PC-3 (cell line): ENCODE data around the gene NARS2.

ENCODE experiments used
- CTCF ChIP-seq: fragments of 300-600 bp; sonication (generic); conservative IDR thresholded peaks from 2 replicates; pipeline ENCODE4 v1.5.1; 2017; ENCODE audit warnings: antibody characterized with exemption, low read depth, mild to moderate bottlenecking, low read length
- EZH2 ChIP-seq: fragments of 300-600 bp; sonication (generic); IDR thresholded peaks from one replicate; pipeline ENCODE4 v1.6.1; 2017; ENCODE audit warnings: antibody characterized with exemption, mild to moderate bottlenecking, low read length; ENCODE audit not compliant: unreplicated experiment
- EZH2phosphoT487 ChIP-seq: fragments of 300-600 bp; sonication (generic); IDR thresholded peaks from 2 replicates; pipeline ENCODE4 v1.6.1; 2018; ENCODE audit warnings: mild to moderate bottlenecking, antibody characterized with exemption, low read length, borderline replicate concordance

- peak; percentile 80 for TF ChIP-seq CTCF
- no peak for TF ChIP-seq EZH2
- no peak for TF ChIP-seq EZH2phosphoT487
Measured at GRCh38 chr11:78586452-78587046, 11.9 kb upstream of the NARS2 start.
